Tibial nerve (tissue), 4 donors: ENCODE data around the gene PLPP3. TPM values are rescaled to one million over a fixed set of nuclear protein-coding genes. Genes with fewer than 3 reads are reported as not detected.

Experiments
- DNase-seq, 2 donors: peaks; one replicate each; pipeline ENCODE4 v3.0.0-alpha.2; 2019; ENCODE audit warnings: low spot score in 2 of 2
- H3K27ac ChIP-seq, 4 donors: fragments of 200-600 bp; sonication (generic) in 3 of 4; one replicate each; pipeline ENCODE4 v1.5.1; 2017 to 2019; ENCODE audit warnings: mild to moderate bottlenecking in 1 of 4
- H3K27me3 ChIP-seq, 2 donors: fragments of 200-600 bp; sonication (generic) in 1 of 2; one replicate each; pipeline versions ENCODE4 v1.5.1 to v1.6.0; 2017 to 2019
- H3K36me3 ChIP-seq, 3 donors: fragments of 200-600 bp; sonication (generic); one replicate each; pipeline ENCODE4 v1.5.1; 2018 to 2019
- H3K4me1 ChIP-seq, 4 donors: fragments of 200-600 bp; sonication (generic) in 3 of 4; one replicate each; pipeline ENCODE4 v1.5.1; 2017 to 2019
- H3K4me3 ChIP-seq, 4 donors: fragments of 200-600 bp; sonication (generic) in 3 of 4; one replicate each; pipeline ENCODE4 v1.5.1; 2017 to 2019; ENCODE audit warnings: mild to moderate bottlenecking in 1 of 4, moderate library complexity in 1 of 4
- H3K9me3 ChIP-seq, 4 donors: fragments of 200-600 bp; sonication (generic) in 3 of 4; one replicate each; pipeline ENCODE4 v1.5.1; 2017 to 2019
- CTCF ChIP-seq, 5 experiments: fragments of 200-600 bp in 3 of 5; fragments of 450-650 bp in 2 of 5; sonication (generic) in 3 of 5; IDR thresholded peaks; one replicate each; pipeline ENCODE4 v1.5.1; 2016 to 2019; ENCODE audit warnings: antibody characterized with exemption in 5 of 5, mild to moderate bottlenecking in 3 of 5, moderate library complexity in 2 of 5
- EP300 ChIP-seq, 2 donors: sonication (generic); formaldehyde crosslinking; IDR thresholded peaks; one replicate each; pipeline ENCODE4 v1.6.1; 2017; ENCODE audit warnings: antibody characterized with exemption in 2 of 2, mild to moderate bottlenecking in 1 of 2
- POLR2A ChIP-seq, 2 donors: fragments of 450-650 bp; IDR thresholded peaks; one replicate each; pipeline ENCODE4 v1.6.1; 2017; ENCODE audit warnings: antibody characterized with exemption in 2 of 2, mild to moderate bottlenecking in 2 of 2, moderate library complexity in 2 of 2
- WGBS, 2 donors: methylation state at CpG; one replicate each; pipeline ENCODE4 v1.1.5; 2018; 5-methylcytosine and 5-hydroxymethylcytosine counted together
- total RNA-seq, 4 donors: library from RNA; depleted of rRNA; stranded (reverse); fragments of >200 nt; gene quantifications; one replicate each; pipeline ENCODE4 v1.1.0, GENCODE V29; 2016

PLPP3 gene
- total RNA-seq, 4 donors from 2014 or later = 139 to 307 (median 267) TPM

DNA sequence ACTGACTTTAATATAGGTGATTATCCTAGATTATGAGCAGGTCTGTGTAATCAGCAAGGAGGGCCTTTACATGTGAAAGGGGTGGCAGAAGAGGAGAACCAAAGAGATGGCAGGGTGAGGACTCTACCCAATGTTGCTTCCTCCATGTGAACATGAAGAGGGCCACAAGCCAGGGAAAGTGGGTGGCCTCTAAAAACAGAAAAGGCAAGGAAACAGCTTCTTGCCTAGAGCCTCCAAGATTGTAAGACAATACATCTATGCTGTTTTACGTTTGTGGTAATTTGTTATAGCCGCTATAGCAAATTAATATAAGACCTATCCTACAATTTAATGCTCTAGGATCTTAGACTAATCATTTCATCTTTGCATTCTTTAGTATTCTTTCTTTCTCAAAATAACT is 85.5 kb downstream of the PLPP3 start:
- TF ChIP-seq POLR2A (IDR thresholded peaks at IDR 0.05) (no peak), EP300 (IDR thresholded peaks at IDR 0.05) (no peak), CTCF (IDR thresholded peaks at IDR 0.05) (no peak)
- Histone ChIP-seq H3K27me3 (no peaks in the 10 kb centered on the region), H3K4me1 (peaks cover 0 to 58% (median 11%) of the 10 kb centered on the region in 4 donors), H3K4me3 (no peak overlapping the region), H3K27ac (peak overlapping the region in 1 of 4 donors; percentile 29), H3K9me3 (no peaks in the 10 kb centered on the region), H3K36me3 (peaks cover 0 to 44% (median 4%) of the 10 kb centered on the region in 3 donors)
- DNase-seq = no peak
- 83 to 93% methylated on average over 2 of the region's 2 CpGs for WGBS, 2 donors

DNA sequence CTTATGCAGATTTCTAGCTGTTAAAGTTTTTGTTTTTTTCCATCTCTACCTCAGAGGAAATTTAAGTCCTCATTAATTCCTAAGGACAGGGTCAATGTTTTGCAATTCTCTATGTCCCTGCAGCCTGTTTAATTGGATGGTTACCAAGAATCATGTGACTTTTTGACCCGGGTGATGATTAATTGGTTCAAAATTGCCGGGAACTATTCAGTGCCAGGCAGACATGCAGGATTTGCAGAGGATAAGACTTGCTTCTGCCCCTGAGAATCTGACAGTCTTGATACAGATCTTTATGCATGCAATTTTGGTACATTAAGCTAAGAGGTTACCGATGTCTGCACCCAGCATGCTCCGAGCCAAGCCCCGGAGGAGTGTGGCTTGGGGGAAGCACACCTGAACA is 87.9 kb downstream of the PLPP3 start:
- H3K27ac ChIP-seq = peak overlapping the region in 1 of 4 donors; percentile 31
- H3K4me3 ChIP-seq = no peak overlapping the region
- no peaks in the 10 kb centered on the region for H3K27me3 ChIP-seq
- H3K36me3 ChIP-seq = peaks cover 0 to 34% (median 4%) of the 10 kb centered on the region in 3 donors
- H3K4me1 ChIP-seq = peaks cover 0 to 35% (median 11%) of the 10 kb centered on the region in 4 donors
- no peak for TF ChIP-seq POLR2A (IDR thresholded peaks at IDR 0.05)
- peak in 1 of 2 donors; percentile 76 for TF ChIP-seq EP300 (IDR thresholded peaks at IDR 0.05)
- no peak for TF ChIP-seq CTCF (IDR thresholded peaks at IDR 0.05)
- 17 to 28% methylated on average over 5 of the region's 5 CpGs for WGBS, 2 donors
- no peaks in the 10 kb centered on the region for H3K9me3 ChIP-seq
- DNase-seq = peak in 1 of 2 donors; percentile 69

DNA sequence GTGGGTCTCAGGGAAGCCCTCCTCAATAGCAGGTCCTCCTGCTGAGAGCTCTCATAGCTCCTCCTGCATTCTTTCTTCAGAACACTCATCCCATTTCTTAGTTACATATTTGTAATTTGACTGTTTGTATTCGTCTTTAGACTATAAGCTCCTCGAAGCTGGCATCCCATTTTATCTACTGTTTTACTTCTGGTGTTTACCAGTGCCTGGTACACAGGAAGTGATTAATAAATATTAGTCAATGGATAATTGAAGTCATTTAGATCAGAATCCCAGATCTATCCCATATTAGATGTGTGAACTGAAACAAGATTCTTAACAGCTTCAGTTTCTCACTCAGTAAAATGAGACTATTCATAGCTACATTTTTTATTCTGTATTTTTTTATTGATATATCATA is 88.7 kb downstream of the PLPP3 start:
- no peak for TF ChIP-seq POLR2A (IDR thresholded peaks at IDR 0.05)
- TF ChIP-seq CTCF (IDR thresholded peaks at IDR 0.05) = no peak
- TF ChIP-seq EP300 (IDR thresholded peaks at IDR 0.05) = no peak
- DNase-seq = no peak
- Histone ChIP-seq H3K27me3 (no peaks in the 10 kb centered on the region), H3K4me3 (no peak overlapping the region), H3K36me3 (peaks cover 0 to 26% (median 4%) of the 10 kb centered on the region in 3 donors), H3K27ac (peak overlapping the region in 3 of 4 donors; percentile 10 to 54 (median 49)), H3K4me1 (peaks cover 0 to 27% (median 11%) of the 10 kb centered on the region in 4 donors), H3K9me3 (no peaks in the 10 kb centered on the region)
- 53 to 73% methylated on average over 2 of the region's 2 CpGs for WGBS, 2 donors

GRCh38 chr1:56489695-56490094 is 89.7 kb downstream of the PLPP3 start:
- H3K4me1 ChIP-seq = peaks cover 0 to 26% (median 11%) of the 10 kb centered on the region in 4 donors
- H3K9me3 ChIP-seq = no peaks in the 10 kb centered on the region
- no peak for DNase-seq
- H3K36me3 ChIP-seq = peaks cover 0 to 19% (median 0%) of the 10 kb centered on the region in 3 donors
- no peak overlapping the region for H3K27ac ChIP-seq
- no peak for TF ChIP-seq POLR2A (IDR thresholded peaks at IDR 0.05)
- no peak for TF ChIP-seq EP300 (IDR thresholded peaks at IDR 0.05)
- TF ChIP-seq CTCF (IDR thresholded peaks at IDR 0.05) = no peak
- no peak overlapping the region for H3K4me3 ChIP-seq
- 67 to 85% methylated on average over 8 of the region's 8 CpGs for WGBS, 2 donors
- no peaks in the 10 kb centered on the region for H3K27me3 ChIP-seq

DNA sequence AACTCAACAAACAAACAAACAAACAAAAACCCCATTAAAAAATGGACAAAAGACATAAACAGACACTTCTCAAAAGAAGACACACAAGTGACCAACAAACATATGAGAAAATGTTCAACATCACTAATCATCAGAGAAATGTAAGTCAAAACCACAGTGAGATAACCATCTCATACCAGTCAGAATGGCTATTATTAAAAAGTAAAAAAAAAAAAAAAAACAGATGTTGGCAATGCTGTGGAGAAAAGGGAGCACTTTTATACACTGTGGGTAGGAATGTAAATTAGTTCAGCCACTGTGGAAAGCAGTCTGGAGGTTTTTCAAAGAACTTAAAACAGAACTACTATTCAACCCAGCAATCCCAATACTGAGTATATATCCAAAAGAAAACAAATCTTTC is 94.7 kb downstream of the PLPP3 start:
- Histone ChIP-seq H3K36me3 (no peaks in the 10 kb centered on the region), H3K4me3 (no peak overlapping the region), H3K27ac (no peak overlapping the region), H3K9me3 (no peaks in the 10 kb centered on the region), H3K4me1 (no peaks in the 10 kb centered on the region), H3K27me3 (no peaks in the 10 kb centered on the region)
- no peak for DNase-seq
- TF ChIP-seq CTCF (IDR thresholded peaks at IDR 0.05) (no peak), POLR2A (IDR thresholded peaks at IDR 0.05) (no peak), EP300 (IDR thresholded peaks at IDR 0.05) (no peak)
